Measurements from ENCODE around the gene USP2.

Gene USP2

GRCh38 chr11:119375337-119376196 lies 5.9 kb downstream of the USP2 start:
- H3K79me2 ChIP-seq (ENCODE audit: low read length), result no peaks in the 10 kb centered on the region
- no peak overlapping the region for H3K9ac ChIP-seq (ENCODE audit: low read length)
- H3K9me2 ChIP-seq (replicated peaks; ENCODE audit: insufficient read depth, low read length), result no peaks in the 10 kb centered on the region
- TF ChIP-seq CTCF (IDR thresholded peaks at IDR 0.05; ENCODE audit: low read length) (no peak), EZH2 (optimal IDR thresholded peaks at IDR 0.05; ENCODE audit: low read depth, low read length) (no peak), EZH2phosphoT487 (IDR thresholded peaks at IDR 0.05; ENCODE audit: low read length) (no peak)
- H2AFZ ChIP-seq (ENCODE audit: low read length), result no peak overlapping the region
- no peak for DNase-seq
- H3K27me3 ChIP-seq (replicated peaks; ENCODE audit: insufficient read depth, low read length), result peaks cover 10% of the 10 kb centered on the region; the same call in 1 of the 2 replicates
- H3K4me1 ChIP-seq (ENCODE audit: low read length), result peaks cover 24% of the 10 kb centered on the region
- H3K4me3 ChIP-seq (ENCODE audit: low read length), result no peak overlapping the region
- no peaks in the 10 kb centered on the region for H3K36me3 ChIP-seq (replicated peaks; ENCODE audit: insufficient read depth, low read length)
- no peak overlapping the region for H3K27ac ChIP-seq (ENCODE audit: low read length)
- H4K20me1 ChIP-seq (ENCODE audit: insufficient read depth, low read length), result no peaks in the 10 kb centered on the region
- H3F3A ChIP-seq (ENCODE audit: insufficient read depth, low read length), result no peaks in the 10 kb centered on the region
- no peaks in the 10 kb centered on the region for H3K9me3 ChIP-seq (replicated peaks; ENCODE audit: insufficient read depth, low read length)
- no peak overlapping the region for H3K4me2 ChIP-seq (ENCODE audit: low read depth, low read length)

GRCh38 chr11:119374632-119375336 lies 6.7 kb downstream of the USP2 start:
- Histone ChIP-seq H3K9me3 (replicated peaks; ENCODE audit: insufficient read depth, low read length) (no peaks in the 10 kb centered on the region), H3K79me2 (ENCODE audit: low read length) (no peaks in the 10 kb centered on the region), H4K20me1 (ENCODE audit: insufficient read depth, low read length) (no peaks in the 10 kb centered on the region), H3K9me2 (replicated peaks; ENCODE audit: insufficient read depth, low read length) (no peaks in the 10 kb centered on the region), H3K27me3 (replicated peaks; ENCODE audit: insufficient read depth, low read length) (0 out of 2 replicates have a peak, but pooled peaks cover 5% of the 10 kb centered on the region), H3F3A (ENCODE audit: insufficient read depth, low read length) (no peaks in the 10 kb centered on the region), H3K9ac (ENCODE audit: low read length) (no peak overlapping the region), H3K4me1 (ENCODE audit: low read length) (peaks cover 28% of the 10 kb centered on the region), H3K4me2 (ENCODE audit: low read depth, low read length) (no peak overlapping the region), H3K4me3 (ENCODE audit: low read length) (no peak overlapping the region), H3K36me3 (replicated peaks; ENCODE audit: insufficient read depth, low read length) (no peaks in the 10 kb centered on the region), H2AFZ (ENCODE audit: low read length) (no peak overlapping the region), H3K27ac (ENCODE audit: low read length) (no peak overlapping the region)
- no peak for DNase-seq
- TF ChIP-seq EZH2phosphoT487 (IDR thresholded peaks at IDR 0.05; ENCODE audit: low read length) (no peak), CTCF (IDR thresholded peaks at IDR 0.05; ENCODE audit: low read length) (no peak), EZH2 (optimal IDR thresholded peaks at IDR 0.05; ENCODE audit: low read depth, low read length) (no peak)

GRCh38 chr11:119373921-119374631 lies 7.4 kb downstream of the USP2 start:
- Histone ChIP-seq H3K79me2 (ENCODE audit: low read length) (no peaks in the 10 kb centered on the region), H3K9ac (ENCODE audit: low read length) (no peak overlapping the region), H3F3A (ENCODE audit: insufficient read depth, low read length) (no peaks in the 10 kb centered on the region), H3K27me3 (replicated peaks; ENCODE audit: insufficient read depth, low read length) (0 out of 2 replicates have a peak, but pooled peaks cover under 1% of the 10 kb centered on the region), H3K36me3 (replicated peaks; ENCODE audit: insufficient read depth, low read length) (no peaks in the 10 kb centered on the region), H3K9me3 (replicated peaks; ENCODE audit: insufficient read depth, low read length) (no peaks in the 10 kb centered on the region), H3K4me2 (ENCODE audit: low read depth, low read length) (no peak overlapping the region), H3K4me1 (ENCODE audit: low read length) (peaks cover 28% of the 10 kb centered on the region), H3K4me3 (ENCODE audit: low read length) (no peak overlapping the region), H3K9me2 (replicated peaks; ENCODE audit: insufficient read depth, low read length) (no peaks in the 10 kb centered on the region), H2AFZ (ENCODE audit: low read length) (no peak overlapping the region), H4K20me1 (ENCODE audit: insufficient read depth, low read length) (no peaks in the 10 kb centered on the region), H3K27ac (ENCODE audit: low read length) (no peak overlapping the region)
- TF ChIP-seq CTCF (IDR thresholded peaks at IDR 0.05; ENCODE audit: low read length) (peak; percentile 87), EZH2 (optimal IDR thresholded peaks at IDR 0.05; ENCODE audit: low read depth, low read length) (no peak)
- DNase-seq, result peak; percentile 38
